Measurements from ENCODE around the gene PKMYT1.

The PKMYT1 gene

GRCh38 chr16:2996298-2996697, 16.1 kb upstream of the PKMYT1 start:
- DNase-seq (ENCODE audit: low read depth): no peak

- DNase-seq (ENCODE audit: low read depth): no peak
These were observed 12.3 kb upstream of the PKMYT1 start for GRCh38 chr16:2992383-2993081.

- DNase-seq (ENCODE audit: low read depth): no peak
These were observed 11.5 kb upstream of the PKMYT1 start for GRCh38 chr16:2991566-2992261.

- DNase-seq (ENCODE audit: low read depth): no peak
These were observed 10.6 kb upstream of the PKMYT1 start for GRCh38 chr16:2990891-2991290.

- DNase-seq (ENCODE audit: low read depth): no peak
These were observed 8.4 kb upstream of the PKMYT1 start for GRCh38 chr16:2988590-2989099.

GRCh38 chr16:2987833-2988232, 7.6 kb upstream of the PKMYT1 start:
- DNase-seq (ENCODE audit: low read depth): no peak

GRCh38 chr16:2987286-2987685, 7.0 kb upstream of the PKMYT1 start:
- DNase-seq (ENCODE audit: low read depth): no peak

- DNase-seq (ENCODE audit: low read depth): no peak
These were observed 6.5 kb upstream of the PKMYT1 start for GRCh38 chr16:2986623-2987188.

GRCh38 chr16:2985893-2986355, 5.7 kb upstream of the PKMYT1 start:
- no peak for DNase-seq (ENCODE audit: low read depth)

GRCh38 chr16:2985462-2985861, 5.2 kb upstream of the PKMYT1 start:
- no peak for DNase-seq (ENCODE audit: low read depth)

GRCh38 chr16:2983706-2984136, 3.5 kb upstream of the PKMYT1 start:
- DNase-seq (ENCODE audit: low read depth): peak; percentile 47

GRCh38 chr16:2982402-2982801, 2.2 kb upstream of the PKMYT1 start:
- DNase-seq (ENCODE audit: low read depth): no peak

- no peak for DNase-seq (ENCODE audit: low read depth)
These were observed 1.6 kb upstream of the PKMYT1 start for GRCh38 chr16:2981899-2982250.

- no peak for DNase-seq (ENCODE audit: low read depth)
These were observed 1.1 kb upstream of the PKMYT1 start for GRCh38 chr16:2981177-2981898.

GRCh38 chr16:2979669-2980226, 498 bp downstream of the PKMYT1 start:
- DNase-seq (ENCODE audit: low read depth): no peak

- no peak for DNase-seq (ENCODE audit: low read depth)
These were observed 2.8 kb downstream of the PKMYT1 start for GRCh38 chr16:2977440-2977839.

- DNase-seq (ENCODE audit: low read depth): no peak
These were observed 3.6 kb downstream of the PKMYT1 start for GRCh38 chr16:2976673-2977072.

GRCh38 chr16:2976201-2976600, 4.0 kb downstream of the PKMYT1 start:
- DNase-seq (ENCODE audit: low read depth): no peak

- DNase-seq (ENCODE audit: low read depth): no peak
These were observed 5.0 kb downstream of the PKMYT1 start for GRCh38 chr16:2975161-2975795.

- DNase-seq (ENCODE audit: low read depth): no peak
These were observed 5.8 kb downstream of the PKMYT1 start for GRCh38 chr16:2974319-2975056.
